Sigmoid colon (tissue), 3 donors: ENCODE measurements around the gene MPZL2.

ENCODE experiments used
- POLR2A ChIP-seq, 2 donors: fragments of 450-650 bp; IDR thresholded peaks; one replicate each; pipeline ENCODE4 v1.6.1; 2016; ENCODE audit warnings: antibody characterized with exemption in 2 of 2, mild to moderate bottlenecking in 2 of 2, moderate library complexity in 2 of 2
- TF ChIP-seq, protein P1 (sequence below), 4 experiments: fragments of 450-650 bp in 3 of 4; fragments of 200-600 bp in 1 of 4; IDR thresholded peaks; one replicate each; pipeline ENCODE4 v1.5.1; 2016 to 2019; ENCODE audit warnings: antibody characterized with exemption in 4 of 4, mild to moderate bottlenecking in 3 of 4, moderate library complexity in 2 of 4

- TF ChIP-seq, protein P1, sequence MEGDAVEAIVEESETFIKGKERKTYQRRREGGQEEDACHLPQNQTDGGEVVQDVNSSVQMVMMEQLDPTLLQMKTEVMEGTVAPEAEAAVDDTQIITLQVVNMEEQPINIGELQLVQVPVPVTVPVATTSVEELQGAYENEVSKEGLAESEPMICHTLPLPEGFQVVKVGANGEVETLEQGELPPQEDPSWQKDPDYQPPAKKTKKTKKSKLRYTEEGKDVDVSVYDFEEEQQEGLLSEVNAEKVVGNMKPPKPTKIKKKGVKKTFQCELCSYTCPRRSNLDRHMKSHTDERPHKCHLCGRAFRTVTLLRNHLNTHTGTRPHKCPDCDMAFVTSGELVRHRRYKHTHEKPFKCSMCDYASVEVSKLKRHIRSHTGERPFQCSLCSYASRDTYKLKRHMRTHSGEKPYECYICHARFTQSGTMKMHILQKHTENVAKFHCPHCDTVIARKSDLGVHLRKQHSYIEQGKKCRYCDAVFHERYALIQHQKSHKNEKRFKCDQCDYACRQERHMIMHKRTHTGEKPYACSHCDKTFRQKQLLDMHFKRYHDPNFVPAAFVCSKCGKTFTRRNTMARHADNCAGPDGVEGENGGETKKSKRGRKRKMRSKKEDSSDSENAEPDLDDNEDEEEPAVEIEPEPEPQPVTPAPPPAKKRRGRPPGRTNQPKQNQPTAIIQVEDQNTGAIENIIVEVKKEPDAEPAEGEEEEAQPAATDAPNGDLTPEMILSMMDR (IDR thresholded peaks at IDR 0.05) = no peak
- TF ChIP-seq POLR2A (IDR thresholded peaks at IDR 0.05) = no peak
Observed at GRCh38 chr11:118277312-118277711, 13.2 kb upstream of the MPZL2 start.
